Subcutaneous adipose tissue (tissue), 4 donors: ENCODE measurements around the gene TIAM1. TPM values are rescaled to one million over a fixed set of nuclear protein-coding genes. Genes with fewer than 3 reads are reported as not detected.

ENCODE experiments used
- total RNA-seq, 4 donors: library from RNA; depleted of rRNA; stranded (reverse); fragments of >200 nt; gene quantifications; one replicate each; pipeline ENCODE4 v1.1.0, GENCODE V29; 2016
- TF ChIP-seq, protein P1 (sequence below): fragments of 450-650 bp; IDR thresholded peaks from one replicate; pipeline ENCODE4 v1.5.1; 2016; ENCODE audit warnings: low read depth, mild to moderate bottlenecking, control low read depth, antibody characterized with exemption, moderate library complexity

Gene TIAM1
- total RNA-seq, 4 donors from 2014 or later, result 5.1 to 27.4 (median 14.7) TPM

DNA sequence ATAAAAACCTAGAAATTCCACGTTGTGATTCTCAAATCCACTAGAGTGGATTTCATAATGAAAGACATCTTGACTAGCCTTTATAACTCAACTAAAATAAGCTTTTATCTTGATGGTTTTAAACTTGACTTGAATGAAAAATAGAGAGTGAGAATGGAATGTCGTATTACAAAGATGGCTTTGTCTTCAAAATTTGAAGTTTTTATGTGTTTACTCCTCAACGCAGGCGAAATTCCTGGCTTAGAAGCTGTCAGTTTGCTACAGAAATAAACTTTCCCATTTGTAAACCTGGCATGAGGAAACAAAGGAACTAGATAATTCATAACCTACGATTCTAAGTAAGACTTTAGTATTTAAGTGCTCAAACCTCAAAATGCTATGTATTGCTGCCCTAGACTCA, 215.8 kb downstream of the TIAM1 start:
- TF ChIP-seq, protein P1, sequence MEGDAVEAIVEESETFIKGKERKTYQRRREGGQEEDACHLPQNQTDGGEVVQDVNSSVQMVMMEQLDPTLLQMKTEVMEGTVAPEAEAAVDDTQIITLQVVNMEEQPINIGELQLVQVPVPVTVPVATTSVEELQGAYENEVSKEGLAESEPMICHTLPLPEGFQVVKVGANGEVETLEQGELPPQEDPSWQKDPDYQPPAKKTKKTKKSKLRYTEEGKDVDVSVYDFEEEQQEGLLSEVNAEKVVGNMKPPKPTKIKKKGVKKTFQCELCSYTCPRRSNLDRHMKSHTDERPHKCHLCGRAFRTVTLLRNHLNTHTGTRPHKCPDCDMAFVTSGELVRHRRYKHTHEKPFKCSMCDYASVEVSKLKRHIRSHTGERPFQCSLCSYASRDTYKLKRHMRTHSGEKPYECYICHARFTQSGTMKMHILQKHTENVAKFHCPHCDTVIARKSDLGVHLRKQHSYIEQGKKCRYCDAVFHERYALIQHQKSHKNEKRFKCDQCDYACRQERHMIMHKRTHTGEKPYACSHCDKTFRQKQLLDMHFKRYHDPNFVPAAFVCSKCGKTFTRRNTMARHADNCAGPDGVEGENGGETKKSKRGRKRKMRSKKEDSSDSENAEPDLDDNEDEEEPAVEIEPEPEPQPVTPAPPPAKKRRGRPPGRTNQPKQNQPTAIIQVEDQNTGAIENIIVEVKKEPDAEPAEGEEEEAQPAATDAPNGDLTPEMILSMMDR, result no peak

DNA sequence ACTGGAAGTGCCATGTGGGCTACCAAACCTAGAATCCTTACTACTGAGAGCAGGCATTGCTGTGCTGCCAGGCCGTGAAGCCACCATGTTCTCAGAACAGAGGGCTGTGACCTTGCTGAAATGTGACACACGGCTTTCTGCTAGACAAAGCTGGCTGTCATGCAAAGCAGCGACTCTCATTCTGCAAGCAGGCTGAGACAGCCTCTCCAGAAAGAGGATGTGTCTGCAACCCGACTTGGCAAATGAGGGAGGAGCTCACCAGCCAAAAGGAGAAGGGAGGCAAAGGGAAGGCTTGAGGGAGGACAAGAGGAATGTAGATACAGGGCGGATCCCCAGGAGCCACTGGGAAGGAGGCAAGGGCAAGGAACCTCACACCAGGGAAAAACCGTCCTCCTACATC, 220.1 kb downstream of the TIAM1 start:
- TF ChIP-seq, protein P1, result no peak

DNA sequence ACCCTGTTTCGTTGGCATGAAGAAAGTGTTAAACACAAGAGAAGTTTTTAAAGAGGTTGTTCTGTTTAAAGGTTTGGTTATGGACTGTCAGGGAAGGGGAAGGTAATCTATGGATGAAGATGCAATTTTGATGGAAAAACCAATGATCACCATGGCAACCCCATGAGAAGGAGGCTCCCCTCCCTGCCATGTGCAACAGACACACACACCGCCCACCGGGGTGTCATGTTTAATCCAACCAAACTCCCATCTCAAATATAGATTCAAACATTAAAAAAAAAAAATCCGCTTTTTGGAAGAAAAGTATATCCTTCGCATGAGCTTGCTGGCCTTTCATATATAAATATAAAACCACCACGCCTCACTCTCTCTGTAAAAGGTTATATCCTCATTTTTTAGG, 224.9 kb downstream of the TIAM1 start:
- TF ChIP-seq, protein P1, result no peak

DNA sequence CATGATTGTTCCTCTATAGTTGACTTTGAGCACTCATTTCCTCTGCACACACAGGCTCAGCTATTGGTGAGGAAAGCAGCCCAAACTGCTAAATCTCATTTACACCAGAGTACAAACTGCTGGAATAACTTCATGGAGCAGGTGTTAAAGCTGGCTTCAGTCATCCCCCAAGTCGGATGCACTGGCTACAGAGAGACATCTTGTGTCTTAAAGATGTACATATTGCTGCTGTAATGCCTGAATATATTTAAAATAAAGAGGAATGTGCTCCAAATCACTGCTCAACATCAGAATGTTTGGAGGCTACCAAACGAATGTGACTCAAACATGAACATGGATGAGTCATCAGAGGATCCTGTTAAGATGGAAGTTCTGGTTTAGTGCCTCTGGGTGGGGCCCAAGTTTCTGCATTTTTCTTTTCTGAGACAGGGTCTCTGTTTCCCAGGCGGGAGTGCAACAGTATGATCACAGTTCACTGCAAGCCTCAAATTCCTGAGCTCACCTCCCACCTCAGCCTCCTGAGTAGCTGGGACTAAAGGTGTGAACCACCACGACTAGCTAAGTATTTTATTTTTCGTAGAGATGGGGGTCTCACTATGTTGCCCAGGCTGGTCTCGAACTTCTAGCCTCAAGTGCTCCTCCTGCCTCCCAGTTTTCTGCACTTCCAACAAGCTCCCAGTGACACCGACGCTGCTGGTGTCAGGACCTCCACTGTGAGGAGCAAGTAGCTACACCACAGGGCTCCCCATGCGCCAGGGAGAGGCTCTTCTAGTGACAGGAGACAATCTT, 226.7 kb downstream of the TIAM1 start:
- TF ChIP-seq, protein P1, result no peak

DNA sequence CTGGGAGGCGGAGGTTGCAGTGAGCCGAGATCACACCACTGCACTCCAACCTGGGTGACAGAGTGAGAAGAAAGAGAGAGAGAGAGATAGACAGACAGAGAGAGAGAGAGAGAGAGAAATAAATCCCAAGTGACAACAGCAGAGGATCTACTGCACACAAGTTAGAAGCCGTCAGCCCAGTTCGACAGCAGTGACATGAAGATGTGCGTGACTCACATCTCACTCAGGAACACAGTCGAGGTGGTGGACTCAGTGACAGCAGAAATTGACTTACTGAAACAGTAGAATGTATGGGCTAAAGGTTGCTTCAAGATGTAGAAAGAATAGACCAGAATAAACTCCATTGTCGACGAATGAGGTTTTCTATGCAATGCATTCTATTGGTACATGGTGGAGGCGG, 228.8 kb downstream of the TIAM1 start:
- TF ChIP-seq, protein P1, result no peak

DNA sequence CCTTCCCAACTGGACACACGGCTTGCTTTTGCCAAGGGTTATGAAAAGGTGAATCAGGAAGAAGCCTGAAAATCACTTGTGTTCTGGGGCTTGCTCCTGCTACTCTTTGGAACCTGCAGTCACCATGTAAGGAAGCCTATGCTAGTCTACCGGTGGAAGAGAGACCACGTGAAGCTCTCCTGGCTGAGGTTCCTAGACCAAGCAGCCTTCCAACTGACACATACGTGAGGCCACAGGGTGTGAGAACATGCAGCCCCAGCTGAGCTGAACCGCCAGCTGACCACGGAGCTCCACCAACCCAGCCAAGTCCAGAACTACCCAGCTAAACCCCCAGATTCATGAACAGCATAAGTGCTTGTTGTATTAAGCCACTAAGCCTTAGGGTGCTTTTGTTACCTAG, 233.0 kb downstream of the TIAM1 start:
- TF ChIP-seq, protein P1, result no peak

DNA sequence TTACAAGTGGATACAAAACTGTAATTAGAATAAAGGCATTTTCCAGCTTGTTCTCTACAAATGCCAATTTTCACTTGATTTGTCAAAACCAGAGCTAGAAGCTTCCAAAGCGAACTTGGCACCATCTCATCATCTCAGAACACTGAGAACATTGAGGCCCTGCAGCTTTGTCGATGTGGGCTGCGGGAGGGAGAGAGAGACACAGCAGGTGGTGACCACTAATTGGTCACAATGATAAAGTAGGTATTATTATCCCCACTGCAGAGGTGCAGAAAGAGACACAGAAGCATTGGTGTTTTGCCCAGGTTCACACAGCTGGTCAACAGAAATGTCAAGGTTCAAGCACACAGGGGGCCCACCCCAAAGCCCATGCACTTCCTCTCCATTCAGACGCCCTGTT, 233.6 kb downstream of the TIAM1 start:
- TF ChIP-seq, protein P1, result no peak
